H1 (cell line): ENCODE results near the gene FOSB. TPM values are rescaled to one million over a fixed set of nuclear protein-coding genes. Genes with fewer than 3 reads are reported as not detected.

ENCODE experiments used
- BCL11A ChIP-seq, 2 experiments: IDR thresholded peaks; one replicate each; pipeline ENCODE4 v1.6.1; 2011; ENCODE audit warnings: low read depth in 2 of 2, low read length in 2 of 2, mild to moderate bottlenecking in 2 of 2
- JUND ChIP-seq: IDR thresholded peaks from 2 replicates; pipeline ENCODE4 v1.6.1; 2011; ENCODE audit warnings: mild to moderate bottlenecking, improper control_type of control experiment, low read length
- RAD21 ChIP-seq, 2 experiments: IDR thresholded peaks in 1 of 2; conservative IDR thresholded peaks in 1 of 2; 2 replicates each; pipeline ENCODE4 v1.6.1; 2011; ENCODE audit warnings: low read depth in 2 of 2, low read length in 2 of 2, improper control_type of control experiment in 1 of 2, inconsistent platforms in 1 of 2, mild to moderate bottlenecking in 1 of 2, moderate library complexity in 1 of 2
- SIRT6 ChIP-seq: IDR thresholded peaks from one replicate; pipeline ENCODE4 v1.7.1; 2012; ENCODE audit warnings: low read length, inconsistent platforms
- SP1 ChIP-seq: IDR thresholded peaks from 2 replicates; pipeline ENCODE4 v1.6.1; 2011; ENCODE audit warnings: low read depth, low read length
- SRF ChIP-seq: IDR thresholded peaks from 2 replicates; pipeline ENCODE4 v1.6.1; 2011; ENCODE audit warnings: mild to moderate bottlenecking, low read depth, low read length, moderate library complexity
- polyA plus RNA-seq, 7 experiments: library from polyadenylated mRNA; depleted of rRNA in 3 of 7; stranded (reverse) in 5 of 7; unstranded in 2 of 7; fragments of >200 nt in 5 of 7; fragments of 200-250 nt in 2 of 7; gene quantifications; 1 replicate in 5 of 7; 2 replicates in 1 of 7; 4 replicates in 1 of 7; pipeline versions ENCODE4 v1.2.1 to v1.2.3, GENCODE V29; 2011 to 2013; ENCODE audit warnings: missing spikeins in 2 of 7, mixed read lengths in 2 of 7
- total RNA-seq: library from RNA; stranded (reverse); fragmentation: NEBNext Ultra II Directional; extraction: Animal tissue kit (Norgen Biotek cat#: 25700); gene quantifications from 2 replicates; pipeline ENCODE4 v1.2.1, GENCODE V29; 2021

The FOSB gene
- total and polyA plus RNA-seq, 2 of the 8 experiments (the other 6 are each of a cell fraction or from before 2014, with no cell fraction given) = 0.44 to 2.7 TPM

DNA sequence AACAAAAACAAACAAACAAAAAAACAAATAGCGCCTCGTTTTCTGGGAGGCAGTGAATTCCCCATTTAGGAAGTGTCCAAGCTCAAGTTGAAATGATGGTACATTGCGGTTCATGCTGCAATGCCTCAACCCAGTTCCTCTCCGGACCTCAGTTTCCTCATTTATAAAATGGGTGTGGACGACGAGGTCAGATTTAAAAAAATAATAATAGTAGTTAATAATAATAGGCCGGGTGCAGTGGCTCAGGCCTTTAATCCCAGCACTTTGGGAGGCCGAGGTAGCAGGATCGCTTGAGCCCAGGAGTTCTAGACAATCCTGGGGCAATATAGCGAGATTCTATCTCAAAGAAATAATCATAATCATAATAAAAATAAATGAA, 28.6 kb upstream of the FOSB start (continued):
- no peak for TF ChIP-seq RAD21 (IDR thresholded peaks at IDR 0.05 in 1 of 2, conservative IDR thresholded peaks at IDR 0.05 in 1 of 2; ENCODE audit: low read depth in 2 of 2, low read length in 2 of 2)
- no peak for TF ChIP-seq SRF
- TF ChIP-seq SIRT6 = no peak
- no peak for TF ChIP-seq SP1
- no peak for TF ChIP-seq BCL11A (IDR thresholded peaks at IDR 0.05; ENCODE audit: low read depth in 2 of 2, low read length in 2 of 2)
- no peak for TF ChIP-seq JUND
